Astrocyte of the cerebellum (primary cell): ENCODE data around the gene TNIP1.

ENCODE experiments used
- DNase-seq: peaks from one replicate; pipeline ENCODE4 v3.0.0-alpha.2; 2011; ENCODE audit warnings: low read depth
- H3K4me3 ChIP-seq: 2 replicates; pipeline ENCODE4 v1.5.1; 2011; ENCODE audit warnings: mild to moderate bottlenecking, low read depth, low read length, moderate library complexity
- CTCF ChIP-seq: IDR thresholded peaks from 2 replicates; pipeline ENCODE4 v1.5.1; 2012; ENCODE audit warnings: low read length, low read depth, moderate library complexity, mild to moderate bottlenecking; ENCODE audit errors: missing control alignments
- in situ Hi-C: cut with HindIII; loops from 2 replicates; pipeline ENCODE4 v1.10.0; 2017; ENCODE audit warnings: low sequenced_read_pairs

The TNIP1 gene

GRCh38 chr5:151098768-151099121 lies 17.9 kb upstream of the TNIP1 start:
- no peak for TF ChIP-seq CTCF
- no peak overlapping the region for H3K4me3 ChIP-seq
- in situ Hi-C loops = no loop called here
- no peak for DNase-seq

- no peak for TF ChIP-seq CTCF
- in situ Hi-C loops = no loop called here
These were observed 17.3 kb upstream of the TNIP1 start for GRCh38 chr5:151097820-151098767.

GRCh38 chr5:151097061-151097460 lies 16.2 kb upstream of the TNIP1 start:
- DNase-seq = no peak
- no peak overlapping the region for H3K4me3 ChIP-seq
- in situ Hi-C loops = no loop called here
- TF ChIP-seq CTCF = no peak

More at GRCh38 chr5:151097820-151098767, 17.3 kb upstream of the TNIP1 start:
- DNase-seq = no peak
- H3K4me3 ChIP-seq = no peak overlapping the region

GRCh38 chr5:151096001-151096373 lies 15.2 kb upstream of the TNIP1 start:
- in situ Hi-C loops = no loop called here

GRCh38 chr5:151095341-151096000 lies 14.6 kb upstream of the TNIP1 start:
- TF ChIP-seq CTCF = no peak
- in situ Hi-C loops = no loop called here
- no peak overlapping the region for H3K4me3 ChIP-seq
- no peak for DNase-seq

More at GRCh38 chr5:151096001-151096373, 15.2 kb upstream of the TNIP1 start:
- DNase-seq = no peak
- no peak for TF ChIP-seq CTCF
- no peak overlapping the region for H3K4me3 ChIP-seq

- no peak overlapping the region for H3K4me3 ChIP-seq
- in situ Hi-C loops = loop anchor here (5.0 kb wide), 1 partner anchor 58 kb away; no protein-coding TSS in a partner anchor
- DNase-seq = no peak
These were observed 14.0 kb upstream of the TNIP1 start for GRCh38 chr5:151094852-151095245.

More at GRCh38 chr5:151094852-151095245, 14.0 kb upstream of the TNIP1 start:
- TF ChIP-seq CTCF = no peak
